ENCODE measurements around the gene LIAS.

LIAS gene

GRCh38 chr4:39435659-39436563, 22.9 kb upstream of the LIAS start:
- no peaks in the 10 kb centered on the region for H3K27me3 ChIP-seq (ENCODE audit: insufficient read depth, low read length)
- H3K9me3 ChIP-seq (ENCODE audit: insufficient read depth, low read depth, low read length): no peaks in the 10 kb centered on the region
- no peaks in the 10 kb centered on the region for H3K36me3 ChIP-seq (ENCODE audit: insufficient read depth, low read length)
- no peak overlapping the region for H3K4me3 ChIP-seq (ENCODE audit: low read length)
- no peak overlapping the region for H3K27ac ChIP-seq (ENCODE audit: low read depth, low read length)
- H3K9ac ChIP-seq (ENCODE audit: low read depth, low read length): no peak overlapping the region
- 73% methylated on average over 6 of the region's 7 CpGs for WGBS
- no peaks in the 10 kb centered on the region for H3K4me1 ChIP-seq (ENCODE audit: insufficient read depth, low read length)

- Histone ChIP-seq H3K4me3 (ENCODE audit: low read length) (no peak overlapping the region), H3K9me3 (ENCODE audit: insufficient read depth, low read depth, low read length) (no peaks in the 10 kb centered on the region), H3K27ac (ENCODE audit: low read depth, low read length) (no peak overlapping the region), H3K4me1 (ENCODE audit: insufficient read depth, low read length) (no peaks in the 10 kb centered on the region), H3K9ac (ENCODE audit: low read depth, low read length) (no peak overlapping the region), H3K36me3 (ENCODE audit: insufficient read depth, low read length) (no peaks in the 10 kb centered on the region), H3K27me3 (ENCODE audit: insufficient read depth, low read length) (no peaks in the 10 kb centered on the region)
- WGBS: 69% methylated on average over 1 of the region's 2 CpGs
Observed at GRCh38 chr4:39441593-39441992, 17.3 kb upstream of the LIAS start.

DNA sequence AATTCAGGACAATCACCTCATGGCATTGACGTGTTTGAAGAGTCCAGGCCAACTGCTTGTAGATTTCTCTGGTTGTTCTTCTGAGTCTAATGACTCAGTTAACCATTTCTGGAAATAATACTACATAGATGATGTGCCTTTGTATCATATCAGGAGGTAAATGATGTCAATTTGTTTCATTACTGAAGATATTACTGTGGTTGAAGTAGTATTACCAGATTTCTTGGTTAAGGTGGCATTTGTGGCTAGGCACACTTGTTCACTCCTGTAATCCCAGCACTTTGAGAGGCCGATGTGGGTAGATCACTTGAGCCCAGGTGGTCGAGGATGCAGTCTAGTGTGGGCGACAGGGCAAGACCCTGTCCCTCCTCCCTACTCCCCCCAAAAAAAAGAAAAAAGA, 15.9 kb upstream of the LIAS start:
- Histone ChIP-seq H3K4me3 (ENCODE audit: low read length) (no peak overlapping the region), H3K4me1 (ENCODE audit: insufficient read depth, low read length) (no peaks in the 10 kb centered on the region), H3K36me3 (ENCODE audit: insufficient read depth, low read length) (no peaks in the 10 kb centered on the region), H3K27ac (ENCODE audit: low read depth, low read length) (no peak overlapping the region), H3K9ac (ENCODE audit: low read depth, low read length) (no peak overlapping the region), H3K9me3 (ENCODE audit: insufficient read depth, low read depth, low read length) (no peaks in the 10 kb centered on the region), H3K27me3 (ENCODE audit: insufficient read depth, low read length) (no peaks in the 10 kb centered on the region)
- 90% methylated on average over 3 of the region's 4 CpGs for WGBS

DNA sequence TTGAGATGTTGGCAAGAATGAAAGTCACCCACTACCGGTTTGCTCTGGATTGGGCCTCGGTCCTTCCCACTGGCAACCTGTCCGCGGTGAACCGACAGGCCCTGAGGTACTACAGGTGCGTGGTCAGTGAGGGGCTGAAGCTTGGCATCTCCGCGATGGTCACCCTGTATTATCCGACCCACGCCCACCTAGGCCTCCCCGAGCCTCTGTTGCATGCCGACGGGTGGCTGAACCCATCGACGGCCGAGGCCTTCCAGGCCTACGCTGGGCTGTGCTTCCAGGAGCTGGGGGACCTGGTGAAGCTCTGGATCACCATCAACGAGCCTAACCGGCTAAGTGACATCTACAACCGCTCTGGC, 12.4 kb upstream of the LIAS start:
- H3K9me3 ChIP-seq (ENCODE audit: insufficient read depth, low read depth, low read length): no peaks in the 10 kb centered on the region
- H3K4me1 ChIP-seq (ENCODE audit: insufficient read depth, low read length): no peaks in the 10 kb centered on the region
- H3K27ac ChIP-seq (ENCODE audit: low read depth, low read length): peak overlapping the region; percentile 22; the same call in 1 of the 2 replicates
- 95% methylated on average over 20 of the region's 20 CpGs for WGBS
- H3K9ac ChIP-seq (ENCODE audit: low read depth, low read length): 0 out of 2 replicates have a peak overlapping the region, but pooled peaks have one; percentile 41
- peak overlapping the region; percentile 46 for H3K4me3 ChIP-seq (ENCODE audit: low read length)
- no peaks in the 10 kb centered on the region for H3K27me3 ChIP-seq (ENCODE audit: insufficient read depth, low read length)
- peaks cover 20% of the 10 kb centered on the region for H3K36me3 ChIP-seq (ENCODE audit: insufficient read depth, low read length)

DNA sequence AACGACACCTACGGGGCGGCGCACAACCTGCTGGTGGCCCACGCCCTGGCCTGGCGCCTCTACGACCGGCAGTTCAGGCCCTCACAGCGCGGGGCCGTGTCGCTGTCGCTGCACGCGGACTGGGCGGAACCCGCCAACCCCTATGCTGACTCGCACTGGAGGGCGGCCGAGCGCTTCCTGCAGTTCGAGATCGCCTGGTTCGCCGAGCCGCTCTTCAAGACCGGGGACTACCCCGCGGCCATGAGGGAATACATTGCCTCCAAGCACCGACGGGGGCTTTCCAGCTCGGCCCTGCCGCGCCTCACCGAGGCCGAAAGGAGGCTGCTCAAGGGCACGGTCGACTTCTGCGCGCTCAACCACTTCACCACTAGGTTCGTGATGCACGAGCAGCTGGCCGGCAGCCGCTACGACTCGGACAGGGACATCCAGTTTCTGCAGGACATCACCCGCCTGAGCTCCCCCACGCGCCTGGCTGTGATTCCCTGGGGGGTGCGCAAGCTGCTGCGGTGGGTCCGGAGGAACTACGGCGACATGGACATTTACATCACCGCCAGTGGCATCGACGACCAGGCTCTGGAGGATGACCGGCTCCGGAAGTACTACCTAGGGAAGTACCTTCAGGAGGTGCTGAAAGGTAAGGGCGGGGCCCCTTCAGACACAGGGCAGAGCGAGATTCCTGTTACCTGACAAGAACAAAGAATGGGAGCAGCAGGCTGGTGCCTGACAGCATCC, 11.8 kb upstream of the LIAS start:
- no peaks in the 10 kb centered on the region for H3K9me3 ChIP-seq (ENCODE audit: insufficient read depth, low read depth, low read length)
- WGBS: 93% methylated on average over 61 of the region's 61 CpGs
- no peaks in the 10 kb centered on the region for H3K27me3 ChIP-seq (ENCODE audit: insufficient read depth, low read length)
- H3K4me3 ChIP-seq (ENCODE audit: low read length): peak overlapping the region; percentile 46
- peaks cover 25% of the 10 kb centered on the region for H3K36me3 ChIP-seq (ENCODE audit: insufficient read depth, low read length)
- H3K4me1 ChIP-seq (ENCODE audit: insufficient read depth, low read length): no peaks in the 10 kb centered on the region
- H3K9ac ChIP-seq (ENCODE audit: low read depth, low read length): peak overlapping the region; percentile 41; the same call in 1 of the 2 replicates
- H3K27ac ChIP-seq (ENCODE audit: low read depth, low read length): peak overlapping the region; percentile 22; the same call in 1 of the 2 replicates

DNA sequence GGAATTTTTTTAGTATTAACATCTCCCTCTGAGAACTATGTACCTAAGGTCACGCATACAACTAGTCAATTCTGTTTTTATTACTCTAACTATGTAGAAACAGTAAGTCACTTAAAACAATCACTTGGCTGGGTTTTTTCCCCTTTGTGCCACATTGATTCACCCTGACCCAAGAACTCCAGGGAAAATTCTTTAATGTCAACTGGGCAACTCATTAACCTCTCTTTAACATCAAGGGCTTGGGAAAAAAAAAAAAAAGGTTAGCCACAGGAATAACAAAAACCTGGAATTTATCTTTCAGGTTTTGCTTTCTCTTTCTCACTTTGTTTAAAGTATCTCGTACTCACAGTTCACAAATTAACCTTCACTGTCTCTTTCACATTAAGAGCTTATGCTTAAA, 8.2 kb upstream of the LIAS start:
- Histone ChIP-seq H3K9ac (ENCODE audit: low read depth, low read length) (no peak overlapping the region), H3K4me1 (ENCODE audit: insufficient read depth, low read length) (no peaks in the 10 kb centered on the region), H3K27me3 (ENCODE audit: insufficient read depth, low read length) (no peaks in the 10 kb centered on the region), H3K9me3 (ENCODE audit: insufficient read depth, low read depth, low read length) (no peaks in the 10 kb centered on the region), H3K36me3 (ENCODE audit: insufficient read depth, low read length) (peaks cover 61% of the 10 kb centered on the region), H3K27ac (ENCODE audit: low read depth, low read length) (peak overlapping the region; percentile 47; the same call in 1 of the 2 replicates), H3K4me3 (ENCODE audit: low read length) (no peak overlapping the region)
- WGBS: 83% methylated on average over 2 of the region's 2 CpGs

- WGBS: 94% methylated on average over 6 of the region's 6 CpGs
- no peak overlapping the region for H3K9ac ChIP-seq (ENCODE audit: low read depth, low read length)
- peak overlapping the region; percentile 47; the same call in 1 of the 2 replicates for H3K27ac ChIP-seq (ENCODE audit: low read depth, low read length)
- H3K9me3 ChIP-seq (ENCODE audit: insufficient read depth, low read depth, low read length): no peaks in the 10 kb centered on the region
- no peaks in the 10 kb centered on the region for H3K27me3 ChIP-seq (ENCODE audit: insufficient read depth, low read length)
- peaks cover under 1% of the 10 kb centered on the region; the same call in 1 of the 2 replicates for H3K4me1 ChIP-seq (ENCODE audit: insufficient read depth, low read length)
- peaks cover 70% of the 10 kb centered on the region for H3K36me3 ChIP-seq (ENCODE audit: insufficient read depth, low read length)
- no peak overlapping the region for H3K4me3 ChIP-seq (ENCODE audit: low read length)
Observed at GRCh38 chr4:39451423-39452023, 7.3 kb upstream of the LIAS start.

DNA sequence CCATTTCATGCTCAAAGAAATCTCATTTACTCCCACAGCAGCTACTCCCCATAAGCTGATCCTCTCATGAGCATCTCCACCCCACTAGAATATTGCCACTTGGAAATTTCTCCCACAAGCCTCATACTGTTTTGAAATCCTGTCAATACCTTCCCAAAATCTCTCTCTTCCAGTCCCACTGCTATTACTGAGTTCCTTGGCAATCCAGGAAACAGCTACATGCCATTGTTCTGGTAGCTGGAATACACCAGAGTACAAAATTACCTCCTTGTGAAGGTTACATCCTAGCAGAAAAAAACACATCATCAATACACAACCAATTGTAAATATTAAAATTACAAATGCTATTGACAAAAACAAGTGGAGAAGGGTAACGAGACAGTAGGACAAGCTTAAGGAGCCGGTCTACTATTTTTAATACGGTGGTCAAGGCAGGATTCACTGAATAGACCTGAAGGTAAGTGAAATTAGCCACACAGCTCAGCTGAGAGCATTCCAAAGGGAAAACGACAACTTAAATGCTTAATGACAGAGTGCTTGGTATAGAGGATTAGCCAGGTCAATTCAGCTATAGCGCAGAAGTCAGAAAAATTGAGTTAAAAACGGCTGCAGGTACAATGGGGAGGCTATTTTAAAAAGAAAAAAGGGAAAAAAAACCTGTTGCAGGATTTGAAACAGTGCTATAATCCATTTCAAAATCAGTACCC, 6.5 kb upstream of the LIAS start:
- H3K27ac ChIP-seq (ENCODE audit: low read depth, low read length): no peak overlapping the region
- no peaks in the 10 kb centered on the region for H3K27me3 ChIP-seq (ENCODE audit: insufficient read depth, low read length)
- 97% methylated on average over 6 of the region's 6 CpGs for WGBS
- H3K4me3 ChIP-seq (ENCODE audit: low read length): no peak overlapping the region
- H3K4me1 ChIP-seq (ENCODE audit: insufficient read depth, low read length): peaks cover 7% of the 10 kb centered on the region; the same call in 1 of the 2 replicates
- H3K9ac ChIP-seq (ENCODE audit: low read depth, low read length): no peak overlapping the region
- H3K9me3 ChIP-seq (ENCODE audit: insufficient read depth, low read depth, low read length): no peaks in the 10 kb centered on the region
- peaks cover 78% of the 10 kb centered on the region for H3K36me3 ChIP-seq (ENCODE audit: insufficient read depth, low read length)

GRCh38 chr4:39452860-39453587, 5.8 kb upstream of the LIAS start:
- peaks cover 85% of the 10 kb centered on the region for H3K36me3 ChIP-seq (ENCODE audit: insufficient read depth, low read length)

GRCh38 chr4:39453738-39454137, 5.1 kb upstream of the LIAS start:
- H3K27ac ChIP-seq (ENCODE audit: low read depth, low read length): no peak overlapping the region
- no peak overlapping the region for H3K4me3 ChIP-seq (ENCODE audit: low read length)
- H3K9ac ChIP-seq (ENCODE audit: low read depth, low read length): no peak overlapping the region
- H3K9me3 ChIP-seq (ENCODE audit: insufficient read depth, low read depth, low read length): no peaks in the 10 kb centered on the region
- no peaks in the 10 kb centered on the region for H3K27me3 ChIP-seq (ENCODE audit: insufficient read depth, low read length)
- H3K36me3 ChIP-seq (ENCODE audit: insufficient read depth, low read length): peaks cover 88% of the 10 kb centered on the region
- peaks cover 10% of the 10 kb centered on the region; the same call in 1 of the 2 replicates for H3K4me1 ChIP-seq (ENCODE audit: insufficient read depth, low read length)
- 100% methylated on average over 2 of the region's 2 CpGs for WGBS

More at GRCh38 chr4:39452860-39453587, 5.8 kb upstream of the LIAS start:
- no peaks in the 10 kb centered on the region for H3K9me3 ChIP-seq (ENCODE audit: insufficient read depth, low read depth, low read length)
- WGBS: 94% methylated on average over 11 of the region's 11 CpGs
- H3K9ac ChIP-seq (ENCODE audit: low read depth, low read length): no peak overlapping the region
- no peaks in the 10 kb centered on the region for H3K27me3 ChIP-seq (ENCODE audit: insufficient read depth, low read length)
- no peak overlapping the region for H3K4me3 ChIP-seq (ENCODE audit: low read length)
- peaks cover 10% of the 10 kb centered on the region; the same call in 1 of the 2 replicates for H3K4me1 ChIP-seq (ENCODE audit: insufficient read depth, low read length)
- H3K27ac ChIP-seq (ENCODE audit: low read depth, low read length): no peak overlapping the region
